GM12892 (cell line): ENCODE results near the gene COLEC12.

Experiments
- POLR2A ChIP-seq: IDR thresholded peaks from 2 replicates; pipeline ENCODE4 v1.6.1; 2011; ENCODE audit warnings: low read depth, low read length, control low read depth
- POLR2AphosphoS5 ChIP-seq: IDR thresholded peaks from 2 replicates; pipeline ENCODE4 v1.6.1; 2011; ENCODE audit warnings: low read depth, low read length, control low read depth
- TAF1 ChIP-seq: IDR thresholded peaks from 2 replicates; pipeline ENCODE4 v1.6.1; 2011; ENCODE audit warnings: low read depth, mild to moderate bottlenecking, control low read depth, low read length, borderline replicate concordance

GRCh38 chr18:495452-495851, 5.0 kb downstream of the COLEC12 start:
- TF ChIP-seq POLR2AphosphoS5: no peak
- TF ChIP-seq TAF1: no peak
- no peak for TF ChIP-seq POLR2A
